NB4 (cell line): ENCODE data around the gene TMEM131L.
"Not testable (repeated sequence)": the region's sequence is repeated elsewhere in the genome, so short reads cannot be mapped to it uniquely, and the experiment has no call there.

Experiments
- DNase-seq: peaks from one replicate; pipeline ENCODE4 v3.0.0; 2010; ENCODE audit warnings: low read depth
- H3K4me3 ChIP-seq: one replicate; pipeline ENCODE4 v1.5.1; 2011; ENCODE audit warnings: mild to moderate bottlenecking, low read depth, low read length, moderate library complexity
- MYC ChIP-seq: IDR thresholded peaks from 2 replicates; pipeline ENCODE4 v1.6.1; 2011; ENCODE audit warnings: low read depth, low read length
- POLR2A ChIP-seq: IDR thresholded peaks from 2 replicates; pipeline ENCODE4 v1.6.1; 2011; ENCODE audit warnings: mild to moderate bottlenecking; ENCODE audit not compliant: insufficient read length; ENCODE audit errors: extremely low read depth
- TF ChIP-seq, protein P1 (sequence below): IDR thresholded peaks from one replicate; pipeline ENCODE4 v1.5.1; 2012; ENCODE audit warnings: low read depth, low read length
- TF ChIP-seq, protein P2 (sequence below): IDR thresholded peaks from 2 replicates; pipeline ENCODE4 v1.6.1; 2011; ENCODE audit warnings: low read depth, low read length

The TMEM131L gene

DNA sequence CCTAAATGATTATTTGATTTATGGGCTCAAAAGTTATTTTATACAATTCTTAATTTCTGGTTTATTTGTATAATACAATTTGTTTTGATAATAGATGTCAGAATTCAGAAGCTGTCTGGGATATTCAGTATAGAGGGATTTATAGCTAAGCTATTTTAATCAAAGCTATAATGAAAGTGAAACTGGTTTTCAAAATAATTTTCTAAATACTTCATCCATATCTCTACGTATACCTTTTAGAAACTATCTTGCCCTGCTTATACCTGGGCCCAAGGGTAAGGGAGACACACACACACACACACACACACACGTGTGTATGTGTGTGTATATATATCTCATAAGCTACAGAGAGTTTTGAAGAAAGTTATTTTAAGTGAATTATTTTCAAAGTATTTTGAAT lies 2.9 kb downstream of the TMEM131L start:
- peak overlapping the region; percentile 28 for H3K4me3 ChIP-seq
- no peak for DNase-seq
- no peak for TF ChIP-seq MYC
- TF ChIP-seq, protein P1, sequence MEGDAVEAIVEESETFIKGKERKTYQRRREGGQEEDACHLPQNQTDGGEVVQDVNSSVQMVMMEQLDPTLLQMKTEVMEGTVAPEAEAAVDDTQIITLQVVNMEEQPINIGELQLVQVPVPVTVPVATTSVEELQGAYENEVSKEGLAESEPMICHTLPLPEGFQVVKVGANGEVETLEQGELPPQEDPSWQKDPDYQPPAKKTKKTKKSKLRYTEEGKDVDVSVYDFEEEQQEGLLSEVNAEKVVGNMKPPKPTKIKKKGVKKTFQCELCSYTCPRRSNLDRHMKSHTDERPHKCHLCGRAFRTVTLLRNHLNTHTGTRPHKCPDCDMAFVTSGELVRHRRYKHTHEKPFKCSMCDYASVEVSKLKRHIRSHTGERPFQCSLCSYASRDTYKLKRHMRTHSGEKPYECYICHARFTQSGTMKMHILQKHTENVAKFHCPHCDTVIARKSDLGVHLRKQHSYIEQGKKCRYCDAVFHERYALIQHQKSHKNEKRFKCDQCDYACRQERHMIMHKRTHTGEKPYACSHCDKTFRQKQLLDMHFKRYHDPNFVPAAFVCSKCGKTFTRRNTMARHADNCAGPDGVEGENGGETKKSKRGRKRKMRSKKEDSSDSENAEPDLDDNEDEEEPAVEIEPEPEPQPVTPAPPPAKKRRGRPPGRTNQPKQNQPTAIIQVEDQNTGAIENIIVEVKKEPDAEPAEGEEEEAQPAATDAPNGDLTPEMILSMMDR = no peak
- TF ChIP-seq, protein P2, sequence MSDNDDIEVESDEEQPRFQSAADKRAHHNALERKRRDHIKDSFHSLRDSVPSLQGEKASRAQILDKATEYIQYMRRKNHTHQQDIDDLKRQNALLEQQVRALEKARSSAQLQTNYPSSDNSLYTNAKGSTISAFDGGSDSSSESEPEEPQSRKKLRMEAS = no peak
- TF ChIP-seq POLR2A = no peak

DNA sequence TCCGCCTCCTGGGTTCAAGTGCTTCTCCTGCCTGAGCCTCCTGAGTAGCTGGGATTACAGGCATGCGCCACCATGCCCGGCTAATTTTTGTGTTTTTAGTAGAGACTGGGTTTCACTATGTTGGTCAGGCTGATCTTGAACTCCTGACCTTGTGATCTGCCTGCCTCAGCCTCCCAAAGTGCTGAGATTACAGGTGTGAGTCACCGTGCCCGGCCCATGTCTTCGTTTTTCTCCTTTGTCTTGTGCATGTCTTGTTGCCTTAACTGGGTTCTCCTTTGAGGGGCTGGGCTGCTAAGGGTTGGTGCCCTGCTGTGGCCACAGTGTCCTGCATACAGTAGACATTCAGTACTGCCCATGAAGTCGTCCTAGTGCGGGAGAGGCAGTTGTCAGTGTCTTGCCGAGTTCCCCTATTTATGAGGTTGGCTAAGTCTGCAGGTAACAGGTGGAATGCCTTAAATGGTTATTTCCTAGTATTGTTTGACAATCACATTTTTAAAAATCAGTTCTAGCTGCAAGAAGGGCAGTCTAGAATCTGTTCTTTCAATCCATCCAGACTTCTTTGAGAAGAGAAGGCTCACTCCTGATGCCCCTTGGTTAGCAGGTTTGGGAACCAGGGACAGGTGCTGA lies 5.0 kb downstream of the TMEM131L start:
- not testable (repeated sequence) for H3K4me3 ChIP-seq

DNA sequence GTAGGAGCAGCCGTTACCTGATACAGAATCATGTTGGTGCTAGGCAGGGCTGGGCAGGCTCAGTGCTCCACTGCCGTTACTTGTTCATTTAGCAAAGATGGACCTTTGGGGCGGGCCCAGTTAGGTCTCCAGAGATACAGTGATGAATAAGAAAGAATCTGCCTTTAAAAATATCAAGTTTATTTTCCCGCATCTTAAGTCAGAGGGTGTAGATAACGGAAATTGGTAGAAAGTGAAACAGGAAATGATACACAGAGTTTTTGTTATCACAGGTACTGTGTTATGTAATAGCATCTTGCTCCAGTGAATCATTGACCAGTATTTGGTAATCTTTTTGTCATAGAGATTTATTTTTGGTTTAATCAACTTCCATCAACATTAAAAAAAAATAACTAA lies 5.5 kb downstream of the TMEM131L start:
- DNase-seq = no peak
- H3K4me3 ChIP-seq = no peak overlapping the region
- TF ChIP-seq, protein P1 = no peak
- TF ChIP-seq, protein P2 = no peak
- TF ChIP-seq MYC = no peak
- no peak for TF ChIP-seq POLR2A

More for the DNA sequence above, 5.0 kb downstream of the TMEM131L start:
- DNase-seq = not testable (repeated sequence)

DNA sequence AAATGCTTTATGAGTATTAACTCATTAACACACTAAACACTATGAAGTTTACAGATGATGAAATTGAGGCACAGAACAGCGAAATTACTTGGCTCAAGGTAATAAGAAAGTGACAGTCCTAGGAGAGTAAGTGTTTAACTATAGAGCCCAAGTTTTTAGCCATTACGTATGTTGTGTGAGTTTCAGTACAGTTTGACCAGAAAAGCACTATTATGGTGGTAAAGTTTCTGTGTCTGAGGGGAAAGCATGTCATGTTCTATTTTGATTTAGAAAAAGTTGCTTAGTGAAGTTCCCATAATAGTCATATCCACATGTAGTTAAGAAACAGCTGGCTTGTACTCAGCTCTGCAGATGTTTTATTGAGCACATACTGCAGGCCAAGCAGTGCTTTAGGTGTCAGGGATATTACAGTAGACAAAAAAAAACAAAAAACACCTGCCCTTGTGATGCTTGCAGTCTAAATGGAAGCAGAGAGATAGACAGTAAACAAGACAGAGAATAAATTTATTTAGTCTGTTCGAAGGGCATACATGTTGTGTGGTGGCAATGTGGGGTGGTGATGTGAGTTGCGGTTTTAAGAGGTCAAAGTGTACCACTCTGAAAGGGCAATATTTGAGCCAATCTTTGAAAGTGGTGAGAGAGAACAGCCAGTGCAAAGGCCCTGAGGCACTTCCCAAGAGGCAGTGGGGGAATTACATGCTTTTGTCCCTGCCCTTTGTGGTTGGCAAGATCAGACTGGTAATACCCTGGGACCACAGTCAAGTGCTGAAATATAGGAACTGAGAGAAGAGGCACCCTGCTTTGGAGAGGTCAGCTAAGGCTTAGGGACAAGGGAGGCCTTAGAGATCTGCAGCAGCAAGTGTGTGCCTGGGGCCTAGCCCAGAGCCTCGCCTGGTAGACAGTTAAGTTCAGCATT lies 6.2 kb downstream of the TMEM131L start:
- no peak overlapping the region for H3K4me3 ChIP-seq
- TF ChIP-seq POLR2A (no peak), MYC (no peak)
- TF ChIP-seq, protein P2 = no peak
- TF ChIP-seq, protein P1 = no peak
- peak; percentile 46 for DNase-seq

DNA sequence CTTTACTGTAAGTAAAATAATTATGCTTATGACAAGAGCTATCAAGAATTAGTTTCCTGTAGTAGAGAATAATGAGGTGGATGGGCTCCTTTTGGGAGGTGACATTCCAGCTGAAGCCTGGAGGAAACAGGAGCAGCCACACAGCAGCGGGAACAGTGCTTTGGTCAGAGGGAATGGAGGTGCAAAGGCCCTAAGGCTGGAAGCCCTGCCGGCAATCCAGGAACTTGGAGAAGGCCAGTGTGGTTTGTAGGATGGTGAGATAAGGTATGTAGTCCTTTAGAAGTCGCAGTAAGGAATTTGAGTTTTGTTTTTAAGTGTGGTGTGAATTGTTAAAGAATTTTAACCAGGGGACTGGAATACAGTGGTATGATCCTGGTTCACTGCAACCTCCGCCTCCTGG lies 8.1 kb downstream of the TMEM131L start:
- no peak for TF ChIP-seq MYC
- TF ChIP-seq, protein P1 = no peak
- TF ChIP-seq, protein P2 = no peak
- no peak for TF ChIP-seq POLR2A
- no peak for DNase-seq
- no peak overlapping the region for H3K4me3 ChIP-seq

DNA sequence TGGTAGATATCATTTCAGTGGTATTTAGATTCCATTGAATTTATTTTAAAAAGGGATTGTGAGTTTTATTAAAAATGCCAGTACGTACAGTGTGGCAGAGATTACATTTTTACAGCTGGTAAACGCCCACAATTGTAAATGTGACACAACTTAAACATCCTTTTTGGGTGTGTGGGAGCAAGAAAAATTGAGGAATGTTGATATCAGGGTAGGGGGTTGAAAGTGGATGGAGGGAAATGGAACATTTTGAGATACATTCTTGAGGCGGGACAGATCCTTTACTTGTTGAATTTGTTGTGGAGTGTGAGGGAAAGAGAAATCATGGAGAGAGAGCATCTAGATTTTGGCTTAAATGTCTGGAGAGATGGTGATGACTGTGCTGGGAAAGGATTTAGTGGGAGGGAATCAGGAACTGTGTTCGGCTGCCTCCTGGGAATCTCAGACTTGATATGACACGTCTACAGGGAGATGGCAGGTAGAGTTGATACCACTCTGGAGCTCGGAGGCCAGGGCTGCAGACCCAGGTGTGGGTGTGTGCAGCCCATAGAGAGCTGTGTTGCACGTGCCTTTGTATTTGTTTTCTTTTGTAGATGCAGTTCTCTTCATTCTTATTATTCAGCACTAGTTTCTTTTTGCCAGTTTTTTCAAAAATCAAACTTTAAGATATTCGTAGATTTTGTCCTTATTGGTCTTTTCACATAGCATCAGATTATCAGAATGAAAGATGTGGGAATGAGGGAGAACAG lies 10.8 kb downstream of the TMEM131L start:
- no peak for DNase-seq
- TF ChIP-seq POLR2A (no peak), MYC (no peak)
- TF ChIP-seq, protein P2 = no peak
- TF ChIP-seq, protein P1 = no peak
- H3K4me3 ChIP-seq = no peak overlapping the region
